SK-N-MC (cell line): ENCODE measurements around the gene DEPP1.

Experiments
- EZH2 ChIP-seq: fragments of 200-600 bp; sonication (generic); IDR thresholded peaks from one replicate; pipeline ENCODE4 v1.6.1; 2017; ENCODE audit warnings: antibody characterized with exemption
- POLR2AphosphoS5 ChIP-seq: IDR thresholded peaks from 2 replicates; pipeline ENCODE4 v1.6.1; 2012; ENCODE audit warnings: mild to moderate bottlenecking, low read depth, low read length, borderline replicate concordance

GRCh38 chr10:44929356-44930255 is 49.0 kb downstream of the DEPP1 start:
- no peak for TF ChIP-seq POLR2AphosphoS5
- no peak for TF ChIP-seq EZH2
